H9 (cell line): ENCODE results near the gene MTX1. TPM values are rescaled to one million over a fixed set of nuclear protein-coding genes. Genes with fewer than 3 reads are reported as not detected.
"Not testable (repeated sequence)": the region's sequence is repeated elsewhere in the genome, so short reads cannot be mapped to it uniquely, and the experiment has no call there.

Experiments used
- DNase-seq: peaks from one replicate; pipeline ENCODE4 v3.0.0-alpha.2; 2017
- H2AFZ ChIP-seq: one replicate; pipeline ENCODE4 v1.6.1; 2013; ENCODE audit warnings: mild to moderate bottlenecking, low read length, control low read depth, moderate library complexity
- H2AK5ac ChIP-seq: 2 replicates; pipeline ENCODE4 v1.6.1; 2013; ENCODE audit warnings: low read length, control low read depth, mixed read lengths; ENCODE audit not compliant: insufficient read length
- H2BK120ac ChIP-seq: one replicate; pipeline ENCODE4 v1.6.1; 2013; ENCODE audit warnings: low read depth, mild to moderate bottlenecking, low read length, control low read depth, inconsistent platforms; ENCODE audit not compliant: poor library complexity, severe bottlenecking
- H2BK12ac ChIP-seq: 2 replicates; pipeline ENCODE4 v1.6.1; 2013; ENCODE audit warnings: low read length, control low read depth, mixed read lengths, low read depth; ENCODE audit not compliant: insufficient read length
- H2BK15ac ChIP-seq: 2 replicates; pipeline ENCODE4 v1.6.1; 2013; ENCODE audit warnings: low read depth, low read length, control low read depth
- H2BK20ac ChIP-seq: one replicate; pipeline ENCODE4 v1.6.1; 2013; ENCODE audit warnings: low read depth, mild to moderate bottlenecking, low read length, control low read depth, inconsistent platforms; ENCODE audit not compliant: poor library complexity, severe bottlenecking
- H2BK5ac ChIP-seq: 2 replicates; pipeline ENCODE4 v1.6.1; 2013; ENCODE audit warnings: low read length, control low read depth, mixed read lengths; ENCODE audit not compliant: insufficient read length
- H3K14ac ChIP-seq: 2 replicates; pipeline ENCODE4 v1.6.1; 2013; ENCODE audit warnings: low read length, control low read depth; ENCODE audit not compliant: insufficient read depth
- H3K18ac ChIP-seq: 2 replicates; pipeline ENCODE4 v1.6.1; 2013; ENCODE audit warnings: low read depth, mild to moderate bottlenecking, mixed read lengths, low read length, control low read depth; ENCODE audit not compliant: insufficient read length
- H3K23ac ChIP-seq: 2 replicates; pipeline ENCODE4 v1.6.1; 2013; ENCODE audit warnings: low read length, control low read depth, mixed read lengths, low read depth; ENCODE audit not compliant: insufficient read length
- H3K23me2 ChIP-seq: 2 replicates; pipeline ENCODE4 v1.6.1; 2013; ENCODE audit warnings: low read depth, mild to moderate bottlenecking, mixed read lengths, low read length, control low read depth; ENCODE audit not compliant: insufficient read length, poor library complexity, severe bottlenecking
- H3K27ac ChIP-seq: 2 replicates; pipeline ENCODE4 v1.5.1; 2013; ENCODE audit warnings: low read length, control low read depth, mixed read lengths, low read depth; ENCODE audit not compliant: insufficient read length
- H3K27me3 ChIP-seq: 2 replicates; pipeline ENCODE4 v1.6.1; 2013; ENCODE audit warnings: low read length, control low read depth, inconsistent platforms; ENCODE audit not compliant: insufficient read depth
- H3K4ac ChIP-seq: 2 replicates; pipeline ENCODE4 v1.6.1; 2013; ENCODE audit warnings: low read depth, mild to moderate bottlenecking, control low read depth, inconsistent platforms, low read length, moderate library complexity
- H3K4me1 ChIP-seq: 2 replicates; pipeline ENCODE4 v1.6.1; 2013; ENCODE audit warnings: low read length, control low read depth, inconsistent platforms; ENCODE audit not compliant: insufficient read depth
- H3K4me2 ChIP-seq: 2 replicates; pipeline ENCODE4 v1.6.1; 2013; ENCODE audit warnings: low read length, control low read depth, mixed read lengths; ENCODE audit not compliant: insufficient read length, insufficient read depth
- H3K56ac ChIP-seq: 2 replicates; pipeline ENCODE4 v1.6.1; 2013; ENCODE audit warnings: low read depth, mild to moderate bottlenecking, mixed read lengths, low read length, control low read depth; ENCODE audit not compliant: insufficient read length
- H3K79me1 ChIP-seq: 2 replicates; pipeline ENCODE4 v1.6.1; 2013; ENCODE audit warnings: low read depth, mild to moderate bottlenecking, moderate library complexity, low read length, control low read depth, inconsistent platforms; ENCODE audit not compliant: insufficient read depth, poor library complexity, severe bottlenecking
- H3K79me2 ChIP-seq: 2 replicates; pipeline ENCODE4 v1.6.1; 2013; ENCODE audit warnings: low read length, control low read depth, inconsistent platforms; ENCODE audit not compliant: insufficient read depth
- H3K9ac ChIP-seq: 2 replicates; pipeline ENCODE4 v1.6.1; 2013; ENCODE audit warnings: low read length, control low read depth, mixed read lengths; ENCODE audit not compliant: insufficient read length; ENCODE audit errors: extremely low read depth
- H3K9me3 ChIP-seq: one replicate; pipeline ENCODE4 v1.6.1; 2013; ENCODE audit warnings: low read depth, low read length, inconsistent platforms; ENCODE audit not compliant: control insufficient read depth
- H3T11ph ChIP-seq: one replicate; pipeline ENCODE4 v1.6.1; 2013; ENCODE audit warnings: mild to moderate bottlenecking, low read length, control low read depth, inconsistent platforms
- H4K20me1 ChIP-seq: one replicate; pipeline ENCODE4 v1.6.1; 2013; ENCODE audit not compliant: control insufficient read depth, insufficient read length, insufficient read depth
- H4K5ac ChIP-seq: 2 replicates; pipeline ENCODE4 v1.6.1; 2013; ENCODE audit warnings: low read depth, mild to moderate bottlenecking, mixed read lengths, low read length, control low read depth; ENCODE audit not compliant: insufficient read length
- H4K8ac ChIP-seq: replicated peaks from 2 replicates; pipeline ENCODE4 v1.6.1; 2013; ENCODE audit warnings: low read length, control low read depth, mixed read lengths, low read depth; ENCODE audit not compliant: insufficient read length
- H4K91ac ChIP-seq: 2 replicates; pipeline ENCODE4 v1.6.1; 2013; ENCODE audit warnings: low read depth, mild to moderate bottlenecking, moderate library complexity, mixed read lengths, low read length, control low read depth; ENCODE audit not compliant: insufficient read length
- H3K27ac Mint-ChIP-seq, 3 experiments: 2 replicates in 2 of 3; 3 replicates in 1 of 3; pipeline ENCODE4 v1.8.0; 2020 to 2021; ENCODE audit warnings: mixed read lengths in 3 of 3, mild to moderate bottlenecking in 1 of 3, moderate library complexity in 1 of 3
- H3K27me3 Mint-ChIP-seq: 2 replicates; pipeline ENCODE4 v1.8.0; 2021; ENCODE audit warnings: low read depth, mild to moderate bottlenecking, moderate library complexity, mixed read lengths
- H3K36me3 Mint-ChIP-seq, 3 experiments: 2 replicates in 2 of 3; 3 replicates in 1 of 3; pipeline ENCODE4 v1.8.0; 2020 to 2021; ENCODE audit warnings: low read depth in 3 of 3, mixed read lengths in 3 of 3; ENCODE audit not compliant: insufficient read depth in 1 of 3
- H3K4me1 Mint-ChIP-seq, 2 experiments: 2 replicates each; pipeline ENCODE4 v1.8.0; 2020; ENCODE audit warnings: mixed read lengths in 2 of 2
- H3K4me3 Mint-ChIP-seq, 2 experiments: 2 replicates in 1 of 2; 3 replicates in 1 of 2; pipeline ENCODE4 v1.8.0; 2020 to 2021; ENCODE audit warnings: mild to moderate bottlenecking in 2 of 2, mixed read lengths in 2 of 2, moderate library complexity in 1 of 2
- H3K9me3 Mint-ChIP-seq, 2 experiments: 2 replicates in 1 of 2; 3 replicates in 1 of 2; pipeline ENCODE4 v1.8.0; 2020; ENCODE audit warnings: mild to moderate bottlenecking in 2 of 2, mixed read lengths in 2 of 2, moderate library complexity in 1 of 2
- whole genome bisulfite sequencing: extraction: QIAGEN DNeasy Blood & Tissue Kit; methylation state at CpG from one replicate; pipeline ENCODE4 v1.1.7; 2013; ENCODE audit warnings: missing lambda C conversion rate, low lambda C conversion rate, mixed read lengths; ENCODE audit not compliant: insufficient read length; ENCODE audit errors: extremely low coverage; 5-methylcytosine and 5-hydroxymethylcytosine counted together
- total RNA-seq: library from RNA; stranded (reverse); gene quantifications from 2 replicates; pipeline ENCODE4 v1.2.1, GENCODE V29; 2021
- TF ChIP-seq, protein P1 (sequence below): fragments of 200-600 bp; sonication (generic); conservative IDR thresholded peaks from 3 replicates; pipeline ENCODE4 v1.8.0; 2021; ENCODE audit warnings: antibody characterized with exemption, mild to moderate bottlenecking

MTX1 gene
- total RNA-seq, 1 experiment from 2014 or later = 45.0 TPM

DNA sequence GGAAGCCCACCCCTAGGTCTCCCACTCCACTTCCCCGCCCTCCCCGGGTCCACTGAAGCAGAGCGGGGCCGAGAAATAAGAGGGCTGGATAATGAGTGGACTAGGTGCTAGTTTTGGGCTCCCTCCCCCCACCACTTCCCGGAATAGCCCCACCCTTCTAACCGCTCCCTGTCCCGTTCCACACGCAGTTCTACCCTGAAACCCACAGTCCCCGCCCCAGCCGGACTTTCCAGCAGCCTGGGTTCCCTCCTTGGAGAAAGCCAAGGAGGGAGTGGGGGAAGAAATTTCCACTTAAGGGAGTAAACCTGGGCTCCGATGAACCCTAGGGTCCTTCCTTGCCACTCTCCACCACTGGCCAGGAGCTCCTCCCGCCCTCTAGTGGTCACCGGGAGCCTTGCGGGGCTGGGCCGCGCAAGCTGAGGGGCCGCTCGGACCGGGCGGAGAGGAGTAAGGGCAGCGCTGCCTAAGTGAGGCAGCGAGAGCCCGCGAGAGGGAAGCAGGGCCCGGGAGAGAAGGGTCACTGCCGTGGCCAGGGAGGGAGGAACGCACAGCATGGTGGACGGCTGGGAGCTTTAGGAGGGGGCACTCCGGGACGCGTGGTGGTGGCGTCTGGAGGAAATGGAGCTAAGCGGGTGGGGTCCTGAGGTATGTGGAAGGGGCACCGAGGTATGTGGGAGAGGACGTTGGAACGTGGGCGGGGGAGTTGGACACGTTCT is 15.1 kb upstream of the MTX1 start:
- peak; percentile 95 for DNase-seq
- Histone ChIP-seq H2BK5ac (no peak overlapping the region), H3K9ac (peak overlapping the region; percentile 30), H4K91ac (peak overlapping the region; percentile 2), H3K4me1 (peaks cover 10% of the 10 kb centered on the region), H3K79me1 (no peaks in the 10 kb centered on the region), H3K4me2 (peak overlapping the region; percentile 56), H3K23me2 (peaks cover 28% of the 10 kb centered on the region), H4K20me1 (peaks cover 3% of the 10 kb centered on the region), H3K27me3 (no peaks in the 10 kb centered on the region), H2BK15ac (no peak overlapping the region), H3K27ac (no peak overlapping the region), H2AK5ac (no peak overlapping the region), H4K8ac (no peak overlapping the region), H3K9me3 (no peaks in the 10 kb centered on the region), H3K23ac (no peak overlapping the region), H2AFZ (no peak overlapping the region), H3K18ac (peak overlapping the region; percentile 86), H3K14ac (peak overlapping the region; percentile 90; the same call in 1 of the 2 replicates), H3K4ac (peak overlapping the region; percentile 1; the same call in 1 of the 2 replicates), H3T11ph (no peak overlapping the region), H2BK120ac (no peak overlapping the region), H3K79me2 (peaks cover 13% of the 10 kb centered on the region; the same call in 1 of the 2 replicates), H2BK12ac (no peak overlapping the region), H3K56ac (no peak overlapping the region), H2BK20ac (no peak overlapping the region), H4K5ac (no peak overlapping the region)
- peaks cover 29 to 31% (median 30%) of the 10 kb centered on the region in 3 experiments for H3K36me3 Mint-ChIP-seq
- TF ChIP-seq, protein P1, sequence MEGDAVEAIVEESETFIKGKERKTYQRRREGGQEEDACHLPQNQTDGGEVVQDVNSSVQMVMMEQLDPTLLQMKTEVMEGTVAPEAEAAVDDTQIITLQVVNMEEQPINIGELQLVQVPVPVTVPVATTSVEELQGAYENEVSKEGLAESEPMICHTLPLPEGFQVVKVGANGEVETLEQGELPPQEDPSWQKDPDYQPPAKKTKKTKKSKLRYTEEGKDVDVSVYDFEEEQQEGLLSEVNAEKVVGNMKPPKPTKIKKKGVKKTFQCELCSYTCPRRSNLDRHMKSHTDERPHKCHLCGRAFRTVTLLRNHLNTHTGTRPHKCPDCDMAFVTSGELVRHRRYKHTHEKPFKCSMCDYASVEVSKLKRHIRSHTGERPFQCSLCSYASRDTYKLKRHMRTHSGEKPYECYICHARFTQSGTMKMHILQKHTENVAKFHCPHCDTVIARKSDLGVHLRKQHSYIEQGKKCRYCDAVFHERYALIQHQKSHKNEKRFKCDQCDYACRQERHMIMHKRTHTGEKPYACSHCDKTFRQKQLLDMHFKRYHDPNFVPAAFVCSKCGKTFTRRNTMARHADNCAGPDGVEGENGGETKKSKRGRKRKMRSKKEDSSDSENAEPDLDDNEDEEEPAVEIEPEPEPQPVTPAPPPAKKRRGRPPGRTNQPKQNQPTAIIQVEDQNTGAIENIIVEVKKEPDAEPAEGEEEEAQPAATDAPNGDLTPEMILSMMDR = peak; percentile 98
- peaks cover 3 to 4% of the 10 kb centered on the region in 2 experiments; a peak in 4 of 5 replicates for H3K9me3 Mint-ChIP-seq
- H3K4me3 Mint-ChIP-seq = peak overlapping the region; percentile 95 to 99
- peaks cover 3% of the 10 kb centered on the region for H3K27me3 Mint-ChIP-seq
- peak overlapping the region; percentile 95 to 99 (median 99) for H3K27ac Mint-ChIP-seq
- H3K4me1 Mint-ChIP-seq = peaks cover 32 to 39% of the 10 kb centered on the region in 2 experiments
- no CpG with 5 or more reads among the region's 38 CpGs for WGBS

DNA sequence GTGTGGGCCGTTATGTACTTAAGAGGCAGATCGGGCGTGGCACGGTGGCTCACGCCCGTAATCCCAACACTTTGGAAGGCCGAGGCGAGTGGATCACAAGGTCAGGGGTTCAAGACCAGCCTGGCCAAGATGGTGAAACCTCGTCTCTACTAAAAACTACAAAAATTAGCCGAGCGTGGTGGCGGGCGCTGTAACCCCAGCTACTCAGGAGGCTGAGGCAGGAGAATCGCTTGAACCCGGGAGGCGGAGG is 14.6 kb upstream of the MTX1 start:
- DNase-seq, H3K4me1 ChIP-seq, H2BK15ac ChIP-seq, H2BK20ac ChIP-seq, H3K9me3 Mint-ChIP-seq, H3K27ac ChIP-seq, H3K79me1 ChIP-seq, H3K27me3 ChIP-seq, H3K56ac ChIP-seq, H4K5ac ChIP-seq, H2AK5ac ChIP-seq, H2BK12ac ChIP-seq, H2BK5ac ChIP-seq, H3K9me3 ChIP-seq, H3T11ph ChIP-seq, H3K27me3 Mint-ChIP-seq, H4K20me1 ChIP-seq, H3K23ac ChIP-seq, H2BK120ac ChIP-seq, H2AFZ ChIP-seq: not testable (repeated sequence)
- peaks cover 13% of the 10 kb centered on the region; the same call in 1 of the 2 replicates for H3K79me2 ChIP-seq
- peak overlapping the region; percentile 56 for H3K4me2 ChIP-seq
- no CpG with 5 or more reads among the region's 16 CpGs for WGBS
- peak overlapping the region; percentile 90; the same call in 1 of the 2 replicates for H3K14ac ChIP-seq
- peaks cover 28% of the 10 kb centered on the region for H3K23me2 ChIP-seq
- Mint-ChIP-seq H3K36me3 (peaks cover 34 to 36% (median 35%) of the 10 kb centered on the region in 3 experiments), H3K4me1 (peaks cover 32 to 40% of the 10 kb centered on the region in 2 experiments), H3K4me3 (peak overlapping the region; percentile 95 to 99), H3K27ac (peak overlapping the region; percentile 95 to 99 (median 99))
- H3K18ac ChIP-seq = peak overlapping the region; percentile 80
- H3K4ac ChIP-seq = peak overlapping the region; percentile 28; the same call in 1 of the 2 replicates
- peak overlapping the region; percentile 30 for H3K9ac ChIP-seq
- H4K8ac ChIP-seq = peak overlapping the region; percentile 10
- H4K91ac ChIP-seq = peak overlapping the region; percentile 2
